Medulla oblongata (tissue), 1 donor: ENCODE measurements around the gene WNT2B.

Source experiments
- DNase-seq: peaks from one replicate; pipeline ENCODE4 v3.0.0-alpha.2; 2015; ENCODE audit errors: extremely low spot score

WNT2B gene

GRCh38 chr1:112504661-112505399 lies 3.9 kb upstream of the WNT2B start:
- no peak for DNase-seq

- no peak for DNase-seq
Measured at GRCh38 chr1:112505400-112505785, 3.4 kb upstream of the WNT2B start.

- DNase-seq: no peak
Measured at GRCh38 chr1:112505878-112506277, 2.9 kb upstream of the WNT2B start.

- DNase-seq: no peak
Measured at GRCh38 chr1:112506306-112506705, 2.5 kb upstream of the WNT2B start.

GRCh38 chr1:112506731-112507130 lies 2.0 kb upstream of the WNT2B start:
- DNase-seq: no peak

GRCh38 chr1:112507336-112507735 lies 1.4 kb upstream of the WNT2B start:
- DNase-seq: no peak

GRCh38 chr1:112507921-112508277 lies 866 bp upstream of the WNT2B start:
- no peak for DNase-seq

- no peak for DNase-seq
Measured at GRCh38 chr1:112509005-112509659, 367 bp downstream of the WNT2B start.

- DNase-seq: no peak
Measured at GRCh38 chr1:112509660-112510178, 954 bp downstream of the WNT2B start.

GRCh38 chr1:112510340-112510739 lies 1.6 kb downstream of the WNT2B start:
- no peak for DNase-seq

- no peak for DNase-seq
Measured at GRCh38 chr1:112511897-112512296, 3.1 kb downstream of the WNT2B start.

GRCh38 chr1:112513112-112513870 lies 4.5 kb downstream of the WNT2B start:
- DNase-seq: no peak

- DNase-seq: no peak
Measured at GRCh38 chr1:112514901-112515300, 6.1 kb downstream of the WNT2B start.

GRCh38 chr1:112515311-112516009 lies 6.7 kb downstream of the WNT2B start:
- peak; percentile 17 for DNase-seq

GRCh38 chr1:112516141-112516540 lies 7.4 kb downstream of the WNT2B start:
- no peak for DNase-seq

GRCh38 chr1:112517231-112517630 lies 8.5 kb downstream of the WNT2B start:
- no peak for DNase-seq

- no peak for DNase-seq
Measured at GRCh38 chr1:112517646-112518045, 8.9 kb downstream of the WNT2B start.

- DNase-seq: no peak
Measured at GRCh38 chr1:112518186-112518585, 9.4 kb downstream of the WNT2B start.

- no peak for DNase-seq
Measured at GRCh38 chr1:112520166-112520565, 11.4 kb downstream of the WNT2B start.

- no peak for DNase-seq
Measured at GRCh38 chr1:112522621-112523020, 13.9 kb downstream of the WNT2B start.

- DNase-seq: no peak
Measured at GRCh38 chr1:112524251-112524650, 15.5 kb downstream of the WNT2B start.

GRCh38 chr1:112524986-112525385 lies 16.2 kb downstream of the WNT2B start:
- no peak for DNase-seq
